H1 (cell line): ENCODE data around the gene TMEM245. TPM values are rescaled to one million over a fixed set of nuclear protein-coding genes. Genes with fewer than 3 reads are reported as not detected.

Experiments used
- CEBPB ChIP-seq: IDR thresholded peaks from 2 replicates; pipeline ENCODE4 v1.6.1; 2012; ENCODE audit warnings: low read depth, low read length
- CHD7 ChIP-seq: fragments of 300-600 bp; sonication (generic); IDR thresholded peaks from 2 replicates; pipeline ENCODE4 v1.7.1; 2012; ENCODE audit warnings: low read length, moderate library complexity, mild to moderate bottlenecking, inconsistent platforms; ENCODE audit not compliant: insufficient replicate concordance
- EP300 ChIP-seq, 2 experiments: IDR thresholded peaks; 1 replicate in 1 of 2; 2 replicates in 1 of 2; pipeline ENCODE4 v1.6.1; 2011 to 2012; ENCODE audit warnings: low read depth in 2 of 2, low read length in 2 of 2, mild to moderate bottlenecking in 2 of 2, borderline replicate concordance in 1 of 2, inconsistent platforms in 1 of 2, moderate library complexity in 1 of 2
- MAFK ChIP-seq: IDR thresholded peaks from 2 replicates; pipeline ENCODE4 v1.6.1; 2012; ENCODE audit warnings: low read depth, mild to moderate bottlenecking, improper control_type of control experiment, low read length
- MAX ChIP-seq: IDR thresholded peaks from 2 replicates; pipeline ENCODE4 v1.6.1; 2012; ENCODE audit warnings: inconsistent platforms
- POLR2A ChIP-seq, 2 experiments: IDR thresholded peaks; 1 replicate in 1 of 2; 2 replicates in 1 of 2; pipeline ENCODE4 v1.6.1; 2011; ENCODE audit warnings: low read depth in 2 of 2, low read length in 2 of 2, mild to moderate bottlenecking in 2 of 2; ENCODE audit errors: control extremely low read depth in 1 of 2
- SIRT6 ChIP-seq: IDR thresholded peaks from one replicate; pipeline ENCODE4 v1.7.1; 2012; ENCODE audit warnings: low read length, inconsistent platforms
- SP1 ChIP-seq: IDR thresholded peaks from 2 replicates; pipeline ENCODE4 v1.6.1; 2011; ENCODE audit warnings: low read depth, low read length
- SP2 ChIP-seq: IDR thresholded peaks from 2 replicates; pipeline ENCODE4 v1.6.1; 2012; ENCODE audit warnings: mild to moderate bottlenecking, low read length, inconsistent platforms
- SRF ChIP-seq: IDR thresholded peaks from 2 replicates; pipeline ENCODE4 v1.6.1; 2011; ENCODE audit warnings: mild to moderate bottlenecking, low read depth, low read length, moderate library complexity
- polyA plus RNA-seq, 7 experiments: library from polyadenylated mRNA; depleted of rRNA in 3 of 7; stranded (reverse) in 5 of 7; unstranded in 2 of 7; fragments of >200 nt in 5 of 7; fragments of 200-250 nt in 2 of 7; gene quantifications; 1 replicate in 5 of 7; 2 replicates in 1 of 7; 4 replicates in 1 of 7; pipeline versions ENCODE4 v1.2.1 to v1.2.3, GENCODE V29; 2011 to 2013; ENCODE audit warnings: missing spikeins in 2 of 7, mixed read lengths in 2 of 7
- total RNA-seq: library from RNA; stranded (reverse); fragmentation: NEBNext Ultra II Directional; extraction: Animal tissue kit (Norgen Biotek cat#: 25700); gene quantifications from 2 replicates; pipeline ENCODE4 v1.2.1, GENCODE V29; 2021

The TMEM245 gene
- total and polyA plus RNA-seq, 2 of the 8 experiments (the other 6 are each of a cell fraction or from before 2014, with no cell fraction given) = 44.3 to 45.8 TPM

GRCh38 chr9:109020581-109021511 lies 98.9 kb downstream of the TMEM245 start (continued):
- TF ChIP-seq CHD7 (no peak), MAX (no peak), MAFK (no peak), SRF (no peak), SP2 (no peak), SP1 (no peak), CEBPB (no peak), SIRT6 (no peak), EP300 (IDR thresholded peaks at IDR 0.05; ENCODE audit: borderline replicate concordance in 1 of 2, low read depth in 2 of 2, low read length in 2 of 2) (no peak), POLR2A (IDR thresholded peaks at IDR 0.05; ENCODE audit: control extremely low read depth in 1 of 2, low read depth in 2 of 2, low read length in 2 of 2) (no peak)
